ENCODE measurements around the gene WDR49.

The WDR49 gene

GRCh38 chr3:167483708-167484475 lies 169.8 kb downstream of the WDR49 start:
- DNase-seq, result no peak

GRCh38 chr3:167481164-167481563 lies 172.6 kb downstream of the WDR49 start:
- DNase-seq, result no peak

DNA sequence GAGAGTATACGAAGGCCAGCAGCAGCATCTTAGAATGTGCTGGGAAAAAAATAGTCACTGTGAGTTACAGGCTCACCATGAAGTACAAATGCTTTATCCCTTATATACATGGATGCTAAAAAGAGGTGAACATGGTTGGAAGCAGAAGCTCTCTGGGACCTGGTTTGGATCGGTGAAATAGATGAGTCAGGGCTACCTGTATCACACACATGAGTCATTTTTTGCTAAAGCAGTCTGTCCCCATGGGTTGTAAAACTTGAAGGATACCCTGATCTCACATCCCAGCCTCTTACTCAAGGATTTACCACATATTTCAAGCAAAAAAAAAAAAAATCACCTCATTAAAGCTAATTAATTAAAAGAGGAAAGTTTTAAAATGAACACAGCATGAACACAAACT lies 173.0 kb downstream of the WDR49 start:
- no peak for DNase-seq

- no peak for DNase-seq
Measured at GRCh38 chr3:167473863-167474262, 179.9 kb downstream of the WDR49 start, which contains the start of gene SERPINI2. TSS of gene SERPINI2 (minus strand) at chr3:167474042. CDS start at chr3:167471834, 2,208 bp downstream.

DNA sequence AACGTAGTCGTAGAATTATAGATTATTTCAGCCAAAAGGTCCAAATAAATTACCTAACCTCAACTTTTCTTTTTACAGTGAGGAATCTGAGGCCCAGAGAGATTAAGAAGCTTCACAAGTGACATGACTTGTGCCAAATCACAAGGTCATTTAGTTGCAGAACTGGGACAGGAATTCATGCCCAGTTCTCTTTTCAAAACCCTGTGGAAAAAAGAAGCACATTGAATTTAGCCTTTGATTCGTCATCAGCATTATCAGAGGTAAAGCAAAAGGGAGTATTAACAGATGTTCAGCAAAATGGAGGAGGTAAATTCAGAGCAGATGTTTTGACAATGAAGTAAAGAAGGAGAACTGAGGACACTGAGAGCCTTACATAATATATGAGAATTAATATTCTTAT lies 184.4 kb downstream of the WDR49 start:
- DNase-seq, result no peak

- DNase-seq, result no peak
Measured at GRCh38 chr3:167467848-167468611, 185.7 kb downstream of the WDR49 start.

DNA sequence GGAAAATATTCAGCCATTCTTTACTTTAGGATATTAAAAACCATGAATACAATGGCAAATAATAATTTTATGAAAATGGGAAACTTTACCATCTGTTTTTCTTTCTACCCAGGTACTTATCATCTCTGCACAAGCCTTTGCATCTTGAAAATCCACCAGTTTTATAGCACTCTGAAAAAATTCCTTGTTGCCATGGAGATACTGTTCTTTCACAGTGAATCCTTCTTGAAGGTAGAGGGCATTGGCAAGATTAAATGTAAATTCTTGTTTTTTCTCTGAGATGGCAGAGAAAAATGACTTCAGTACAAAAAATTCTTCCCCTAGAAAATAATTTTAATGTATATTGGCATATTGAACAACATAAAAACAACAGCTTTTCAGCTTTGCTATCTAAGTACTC lies 186.8 kb downstream of the WDR49 start:
- DNase-seq, result no peak

- DNase-seq, result no peak
Measured at GRCh38 chr3:167456157-167456799, 197.5 kb downstream of the WDR49 start.

DNA sequence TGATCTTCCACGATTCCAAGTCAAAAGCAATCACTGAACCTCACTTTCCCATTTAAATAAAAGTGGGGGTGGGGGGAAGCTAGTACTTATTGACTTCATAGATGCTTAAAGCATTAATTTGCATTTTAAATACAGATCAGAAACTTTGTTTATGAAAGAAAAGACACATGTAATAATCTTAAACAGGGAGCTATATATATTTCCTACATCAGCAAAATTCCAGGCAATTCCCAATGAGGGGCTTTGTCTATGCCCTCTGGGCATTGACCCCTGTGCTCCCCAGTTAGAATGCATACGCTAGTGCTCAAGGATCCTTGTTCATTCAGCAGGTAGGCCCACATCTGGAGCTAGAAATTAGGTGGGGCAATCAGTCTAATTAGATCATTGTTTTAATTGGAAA lies 199.9 kb downstream of the WDR49 start:
- DNase-seq, result no peak

DNA sequence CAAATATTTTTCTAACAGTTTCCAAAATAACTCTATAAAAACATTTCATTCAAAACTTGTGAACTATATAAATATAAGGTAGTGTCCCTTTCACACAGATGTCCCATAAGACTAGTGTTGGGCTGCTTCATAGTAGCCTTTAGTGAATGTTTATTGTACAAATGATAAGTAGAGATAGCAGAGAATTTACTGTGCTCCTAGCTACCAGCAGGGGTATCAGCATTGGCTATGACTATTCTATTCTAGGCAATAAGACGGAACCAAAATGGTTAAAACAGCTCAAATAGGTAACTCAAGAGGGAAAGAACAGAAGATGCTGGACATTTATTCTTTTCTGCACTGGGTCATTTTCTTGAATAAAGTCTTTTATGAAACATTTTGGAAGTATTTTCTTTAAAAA lies 202.5 kb downstream of the WDR49 start:
- DNase-seq, result no peak

DNA sequence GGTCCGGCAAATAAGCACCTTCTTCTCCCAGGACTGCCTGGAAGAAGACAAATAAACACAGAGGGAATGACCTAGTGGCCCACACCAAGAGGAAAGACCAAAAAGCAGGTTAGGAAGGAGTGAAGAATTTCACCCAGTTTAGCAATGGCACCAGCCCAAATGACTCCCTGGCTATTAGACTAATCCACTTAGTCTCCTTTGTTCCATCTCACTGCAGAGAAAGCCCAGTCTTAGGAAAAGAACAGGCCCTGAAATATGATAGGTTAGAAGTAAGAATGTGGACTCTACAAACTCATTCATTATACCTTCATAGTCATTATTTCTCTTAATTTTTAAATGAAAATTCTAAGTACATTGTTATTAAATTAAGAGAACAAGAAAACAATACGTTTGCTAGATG lies 203.1 kb downstream of the WDR49 start:
- no peak for DNase-seq

DNA sequence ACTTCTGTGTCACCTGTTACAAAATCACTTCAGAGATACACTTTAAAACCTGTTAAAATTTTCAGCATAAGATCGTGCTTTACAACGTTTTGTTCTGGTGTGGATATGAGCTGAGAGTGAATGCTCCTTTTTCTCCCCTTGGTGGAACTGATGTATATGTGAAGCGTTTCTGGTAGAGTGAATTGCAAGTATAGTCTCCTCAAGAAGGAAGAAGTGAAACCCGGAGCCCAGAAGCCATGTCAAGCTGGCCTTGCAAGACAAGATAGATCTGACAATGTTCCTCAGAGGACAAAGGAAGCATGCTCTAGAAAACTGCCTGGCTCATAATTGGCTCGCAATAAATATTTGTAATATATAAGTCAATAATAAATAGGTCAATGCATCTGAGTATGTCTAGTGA lies 203.5 kb downstream of the WDR49 start:
- no peak for DNase-seq

- DNase-seq, result no peak
Measured at GRCh38 chr3:167445491-167445890, 208.3 kb downstream of the WDR49 start.

- no peak for DNase-seq
Measured at GRCh38 chr3:167441256-167441655, 212.5 kb downstream of the WDR49 start.

DNA sequence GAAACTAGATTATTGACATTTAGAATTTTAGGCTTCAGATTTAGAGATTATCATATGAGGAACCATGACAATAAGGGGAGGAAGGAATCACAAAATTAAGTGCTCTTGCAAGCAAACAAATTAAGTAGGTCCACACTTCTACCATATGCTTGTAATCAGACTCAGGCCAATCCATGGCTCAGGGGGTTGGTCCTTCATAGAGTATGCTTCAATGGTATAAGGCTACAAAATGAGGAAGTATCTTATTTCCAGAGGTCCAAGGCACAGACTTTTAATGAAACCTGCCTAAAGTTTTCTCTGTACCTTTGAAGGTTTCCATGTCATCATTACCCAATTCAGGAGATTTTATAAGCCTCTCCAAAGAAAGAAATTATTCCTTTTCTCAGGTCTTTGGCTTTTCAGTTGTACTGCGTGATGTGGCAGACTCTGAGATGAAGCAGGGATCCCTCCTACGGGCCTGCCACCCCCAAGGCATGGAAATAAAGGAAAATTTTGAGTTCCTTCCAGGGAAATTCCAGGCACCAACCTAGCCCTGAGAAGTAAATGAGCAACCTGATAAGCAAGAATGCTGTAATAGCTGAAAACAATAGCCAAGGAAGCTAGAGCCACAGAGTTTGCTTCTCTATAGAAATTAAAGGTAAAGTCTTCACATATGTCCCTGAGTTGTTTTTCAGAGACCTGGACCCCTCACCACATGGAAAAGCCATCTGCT lies 216.2 kb downstream of the WDR49 start:
- no peak for DNase-seq
